IgD-negative memory B cell (primary cell): Measurements from ENCODE around the gene KIR3DL3. TPM values are rescaled to one million over a fixed set of nuclear protein-coding genes. Genes with fewer than 3 reads are reported as not detected.
"Not testable (repeated sequence)": the region's sequence is repeated elsewhere in the genome, so short reads cannot be mapped to it uniquely, and the experiment has no call there.

Source experiments
- H3K27ac Mint-ChIP-seq, 3 donors: one replicate each; pipeline ENCODE4 v1.8.0; 2020 to 2022; ENCODE audit warnings: mild to moderate bottlenecking in 3 of 3, mixed read lengths in 3 of 3, moderate library complexity in 1 of 3
- H3K27me3 Mint-ChIP-seq: one replicate; pipeline ENCODE4 v1.8.0; 2021; ENCODE audit warnings: mixed read lengths
- H3K36me3 Mint-ChIP-seq: one replicate; pipeline ENCODE4 v1.8.0; 2020; ENCODE audit warnings: mild to moderate bottlenecking, mixed read lengths
- H3K4me1 Mint-ChIP-seq, 3 donors: one replicate each; pipeline ENCODE4 v1.8.0; 2020 to 2022; ENCODE audit warnings: mixed read lengths in 3 of 3, mild to moderate bottlenecking in 1 of 3
- H3K4me3 Mint-ChIP-seq, 4 donors: one replicate each; pipeline ENCODE4 v1.8.0; 2020 to 2022; ENCODE audit warnings: mild to moderate bottlenecking in 4 of 4, mixed read lengths in 4 of 4, moderate library complexity in 3 of 4
- H3K9me3 Mint-ChIP-seq, 3 donors: one replicate each; pipeline ENCODE4 v1.8.0; 2020 to 2021; ENCODE audit warnings: mixed read lengths in 3 of 3, mild to moderate bottlenecking in 1 of 3
- polyA plus RNA-seq: library from polyadenylated mRNA; unstranded; fragments of 300-500 nt; fragmentation: Illumina TruSeq; gene quantifications from one replicate; pipeline ENCODE4 v1.2.3, GENCODE V29; 2021

The KIR3DL3 gene
- polyA plus RNA-seq, 1 donor from 2014 or later = not detected

- peaks cover 8% of the 10 kb centered on the region for H3K27me3 Mint-ChIP-seq
- H3K4me1 Mint-ChIP-seq = peaks cover 0 to 8% (median 4%) of the 10 kb centered on the region in 3 donors
- peaks cover 0 to 3% (median 0%) of the 10 kb centered on the region in 3 donors for H3K9me3 Mint-ChIP-seq
- peak overlapping the region in 1 of 4 donors; percentile 39 for H3K4me3 Mint-ChIP-seq
- H3K36me3 Mint-ChIP-seq = no peaks in the 10 kb centered on the region
- peak overlapping the region in 1 of 3 donors; percentile 53 for H3K27ac Mint-ChIP-seq
Measured at GRCh38 chr19:54709212-54709948, 14.9 kb upstream of the KIR3DL3 start.

- not testable (repeated sequence) for H3K4me1 Mint-ChIP-seq, H3K36me3 Mint-ChIP-seq, H3K9me3 Mint-ChIP-seq, H3K27ac Mint-ChIP-seq, H3K4me3 Mint-ChIP-seq, H3K27me3 Mint-ChIP-seq
Measured at GRCh38 chr19:54709956-54710355, 14.3 kb upstream of the KIR3DL3 start.

GRCh38 chr19:54724644-54725043 lies 402 bp downstream of the KIR3DL3 start:
- Mint-ChIP-seq H3K27me3 (peaks cover 24% of the 10 kb centered on the region), H3K4me3 (no peak overlapping the region), H3K4me1 (no peaks in the 10 kb centered on the region), H3K9me3 (peaks cover 3 to 32% (median 22%) of the 10 kb centered on the region in 3 donors), H3K27ac (no peak overlapping the region), H3K36me3 (no peaks in the 10 kb centered on the region)

- Mint-ChIP-seq H3K9me3 (peaks cover 0 to 26% (median 15%) of the 10 kb centered on the region in 3 donors), H3K27ac (no peak overlapping the region), H3K36me3 (no peaks in the 10 kb centered on the region), H3K4me3 (no peak overlapping the region), H3K4me1 (no peaks in the 10 kb centered on the region), H3K27me3 (peaks cover 22% of the 10 kb centered on the region)
Measured at GRCh38 chr19:54725321-54725720, 1.1 kb downstream of the KIR3DL3 start.

GRCh38 chr19:54727562-54727961 lies 3.3 kb downstream of the KIR3DL3 start:
- H3K27ac Mint-ChIP-seq = no peak overlapping the region
- no peak overlapping the region for H3K4me3 Mint-ChIP-seq
- H3K4me1 Mint-ChIP-seq = peaks cover 0 to 2% (median 0%) of the 10 kb centered on the region in 3 donors
- peaks cover 24% of the 10 kb centered on the region for H3K27me3 Mint-ChIP-seq
- H3K36me3 Mint-ChIP-seq = no peaks in the 10 kb centered on the region
- H3K9me3 Mint-ChIP-seq = peaks cover 0 to 14% (median 12%) of the 10 kb centered on the region in 3 donors

GRCh38 chr19:54728167-54728566 lies 3.9 kb downstream of the KIR3DL3 start:
- peak overlapping the region in 1 of 4 donors; percentile 18 for H3K4me3 Mint-ChIP-seq
- peaks cover 0 to 2% (median 0%) of the 10 kb centered on the region in 3 donors for H3K4me1 Mint-ChIP-seq
- no peaks in the 10 kb centered on the region for H3K36me3 Mint-ChIP-seq
- H3K9me3 Mint-ChIP-seq = peaks cover 0 to 13% (median 6%) of the 10 kb centered on the region in 3 donors
- H3K27me3 Mint-ChIP-seq = peaks cover 25% of the 10 kb centered on the region
- H3K27ac Mint-ChIP-seq = no peak overlapping the region

GRCh38 chr19:54729416-54730188 lies 5.4 kb downstream of the KIR3DL3 start:
- no peak overlapping the region for H3K27ac Mint-ChIP-seq
- peaks cover 24% of the 10 kb centered on the region for H3K27me3 Mint-ChIP-seq
- peaks cover 0 to 20% (median 14%) of the 10 kb centered on the region in 3 donors for H3K9me3 Mint-ChIP-seq
- no peaks in the 10 kb centered on the region for H3K36me3 Mint-ChIP-seq
- no peak overlapping the region for H3K4me3 Mint-ChIP-seq
- H3K4me1 Mint-ChIP-seq = peaks cover 0 to 2% (median 0%) of the 10 kb centered on the region in 3 donors

GRCh38 chr19:54731191-54731590 lies 6.9 kb downstream of the KIR3DL3 start:
- no peak overlapping the region for H3K27ac Mint-ChIP-seq
- H3K4me3 Mint-ChIP-seq = no peak overlapping the region
- H3K9me3 Mint-ChIP-seq = peaks cover 0 to 23% (median 15%) of the 10 kb centered on the region in 3 donors
- peaks cover 23% of the 10 kb centered on the region for H3K27me3 Mint-ChIP-seq
- peaks cover 0 to 2% (median 0%) of the 10 kb centered on the region in 3 donors for H3K4me1 Mint-ChIP-seq
- H3K36me3 Mint-ChIP-seq = peaks cover 2% of the 10 kb centered on the region

GRCh38 chr19:54738306-54738705 lies 14.1 kb downstream of the KIR3DL3 start, which contains the start of gene KIR2DL3:
KIR2DL3 (plus strand) TSS chr19:54738513; CDS start chr19:54738546, 33 bp downstream.
- not testable (repeated sequence) for H3K4me1 Mint-ChIP-seq, H3K27ac Mint-ChIP-seq, H3K36me3 Mint-ChIP-seq, H3K27me3 Mint-ChIP-seq
- peaks cover 0 to 12% (median 11%) of the 10 kb centered on the region in 3 donors for H3K9me3 Mint-ChIP-seq
- H3K4me3 Mint-ChIP-seq = peak within 1 kb of the TSS in 1 of 4 donors; percentile 9

- Mint-ChIP-seq H3K27ac (no peak overlapping the region), H3K4me1 (no peaks in the 10 kb centered on the region), H3K27me3 (peaks cover 9% of the 10 kb centered on the region), H3K9me3 (peaks cover 0 to 11% (median 10%) of the 10 kb centered on the region in 3 donors), H3K4me3 (peak overlapping the region in 1 of 4 donors; percentile 9), H3K36me3 (peaks cover 5% of the 10 kb centered on the region)
Measured at GRCh38 chr19:54738715-54739114, 14.5 kb downstream of the KIR3DL3 start.

GRCh38 chr19:54739587-54740497 lies 15.6 kb downstream of the KIR3DL3 start:
- Mint-ChIP-seq H3K27me3 (peaks cover 9% of the 10 kb centered on the region), H3K4me1 (no peaks in the 10 kb centered on the region), H3K9me3 (peaks cover 0 to 7% (median 0%) of the 10 kb centered on the region in 3 donors), H3K4me3 (no peak overlapping the region), H3K27ac (no peak overlapping the region), H3K36me3 (peaks cover 5% of the 10 kb centered on the region)

- H3K9me3 Mint-ChIP-seq, H3K36me3 Mint-ChIP-seq, H3K4me1 Mint-ChIP-seq, H3K27ac Mint-ChIP-seq, H3K27me3 Mint-ChIP-seq, H3K4me3 Mint-ChIP-seq: not testable (repeated sequence)
Measured at GRCh38 chr19:54741950-54742349, 17.7 kb downstream of the KIR3DL3 start.

GRCh38 chr19:54744080-54744479 lies 19.8 kb downstream of the KIR3DL3 start:
- H3K27me3 Mint-ChIP-seq, H3K4me3 Mint-ChIP-seq, H3K4me1 Mint-ChIP-seq, H3K36me3 Mint-ChIP-seq, H3K9me3 Mint-ChIP-seq, H3K27ac Mint-ChIP-seq: not testable (repeated sequence)

GRCh38 chr19:54747614-54748322 lies 23.5 kb downstream of the KIR3DL3 start:
- H3K27me3 Mint-ChIP-seq = peaks cover 16% of the 10 kb centered on the region
- not testable (repeated sequence) for H3K27ac Mint-ChIP-seq, H3K4me3 Mint-ChIP-seq, H3K36me3 Mint-ChIP-seq, H3K9me3 Mint-ChIP-seq, H3K4me1 Mint-ChIP-seq
